Ovary (tissue), 9 donors: Measurements from ENCODE around the gene S100PBP. TPM values are rescaled to one million over a fixed set of nuclear protein-coding genes. Genes with fewer than 3 reads are reported as not detected.

Experiments used
- DNase-seq, 5 donors: peaks; one replicate each; pipeline ENCODE4 v3.0.0-alpha.2; 2019 to 2020
- H3K27ac ChIP-seq, 2 donors: fragments of 200-600 bp; one replicate each; pipeline versions ENCODE4 v1.5.1 to v1.8.0; 2019 to 2022
- H3K27me3 ChIP-seq: fragments of 200-600 bp; one replicate; pipeline ENCODE4 v1.8.0; 2022
- H3K36me3 ChIP-seq: fragments of 200-600 bp; sonication (generic); one replicate; pipeline ENCODE4 v1.5.1; 2019
- H3K4me1 ChIP-seq: one replicate; pipeline ENCODE4 v1.8.1; 2013; ENCODE audit warnings: mild to moderate bottlenecking, moderate library complexity; ENCODE audit not compliant: insufficient read depth
- H3K4me3 ChIP-seq: fragments of 200-600 bp; sonication (generic); one replicate; pipeline ENCODE4 v1.5.1; 2017
- H3K9me3 ChIP-seq, 2 donors: fragments of 200-600 bp in 1 of 2; sonication (generic) in 1 of 2; one replicate each; pipeline versions ENCODE4 v1.5.1 to v1.8.1; 2013 to 2019; ENCODE audit warnings: mild to moderate bottlenecking in 1 of 2, moderate library complexity in 1 of 2
- EP300 ChIP-seq: sonication (generic); formaldehyde crosslinking; IDR thresholded peaks from one replicate; pipeline ENCODE4 v1.6.1; 2017; ENCODE audit warnings: antibody characterized with exemption
- POLR2A ChIP-seq: fragments of 450-650 bp; IDR thresholded peaks from one replicate; pipeline ENCODE4 v1.6.1; 2017; ENCODE audit warnings: antibody characterized with exemption, mild to moderate bottlenecking, moderate library complexity
- WGBS, 3 donors: extraction: QIAGEN DNeasy Blood & Tissue Kit in 1 of 3; methylation state at CpG; one replicate each; pipeline versions ENCODE4 v1.1.5 to v1.1.7; 2013 to 2017; 5-methylcytosine and 5-hydroxymethylcytosine counted together
- intact Hi-C, 4 donors: fragments of 100-400 bp; cut with DNase I; formaldehyde crosslinking; loops; one replicate each; pipeline versions ENCODE4 v1.11.0 to v1.15.1; 2022 to 2023
- polyA plus RNA-seq, 2 donors: library from polyadenylated mRNA; stranded (reverse); fragments of 200-250 nt in 1 of 2; fragments of 350-450 nt in 1 of 2; fragmentation: Illumina TruSeq in 1 of 2; extraction: RNeasy Lipid Tissue Mini Kit (QIAGEN cat#74804) in 1 of 2; gene quantifications; one replicate each; pipeline ENCODE4 v1.2.3, GENCODE V29; 2013 to 2014
- total RNA-seq, 7 donors: library from RNA; depleted of rRNA in 2 of 7; stranded (reverse); fragments of >200 nt in 2 of 7; fragmentation: NEBNext Ultra II Directional in 3 of 7; extraction: Animal tissue kit (Norgen Biotek cat#: 25700) in 3 of 7; gene quantifications; one replicate each; pipeline versions ENCODE4 v1.1.0 to v1.2.4, GENCODE V29; 2016 to 2023
- TF ChIP-seq, protein P1 (sequence below), 3 donors: fragments of 450-650 bp in 2 of 3; fragments of 200-600 bp in 1 of 3; IDR thresholded peaks; one replicate each; pipeline versions ENCODE4 v1.5.1 to v1.8.0; 2016 to 2022; ENCODE audit warnings: antibody characterized with exemption in 3 of 3, mild to moderate bottlenecking in 1 of 3
- donor health status: DM: no; HTN: no; CAD: no; lungs with moderate emphysema.
- donor health status: DM: no; HTN: no; CAD: no.
- donor health status: Bipolar disorder and iron deficiency.
- donor health status: DM: yes; HTN: yes; CAD: no.
- donor health status: DM: no; HTN: no; CAD: no.
- donor health status: DM: yes; HTN: yes; CAD: no.

The S100PBP gene
- total and polyA plus RNA-seq, 9 donors: 18.1 to 64.2 (median 42.6) TPM

DNA sequence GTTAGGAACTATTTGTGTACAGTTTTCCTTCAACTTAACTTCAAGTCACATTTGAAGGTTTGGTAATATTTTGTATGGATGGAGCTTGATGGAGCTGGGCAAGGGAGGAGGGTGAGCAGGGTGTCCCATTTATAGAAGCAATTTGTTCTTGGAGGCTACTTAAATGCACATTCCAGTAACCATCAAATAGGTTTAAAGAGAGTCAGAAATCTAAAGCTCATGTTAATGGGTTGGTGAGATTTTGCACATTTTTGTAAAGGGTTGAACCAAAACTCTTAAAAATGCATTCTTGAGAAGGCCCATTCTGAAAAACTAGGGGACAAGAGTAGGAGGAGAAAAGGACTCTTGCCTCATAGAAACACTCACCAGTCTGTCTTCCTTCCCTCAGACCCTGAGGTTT is 43.1 kb downstream of the S100PBP start:
- Histone ChIP-seq H3K9me3 (no peaks in the 10 kb centered on the region), H3K4me1 (peaks cover 11% of the 10 kb centered on the region), H3K4me3 (no peak overlapping the region), H3K27ac (no peak overlapping the region), H3K36me3 (no peaks in the 10 kb centered on the region), H3K27me3 (no peaks in the 10 kb centered on the region)
- no peak for DNase-seq
- intact Hi-C loops: no loop called here
- TF ChIP-seq POLR2A (no peak), EP300 (no peak)
- TF ChIP-seq, protein P1, sequence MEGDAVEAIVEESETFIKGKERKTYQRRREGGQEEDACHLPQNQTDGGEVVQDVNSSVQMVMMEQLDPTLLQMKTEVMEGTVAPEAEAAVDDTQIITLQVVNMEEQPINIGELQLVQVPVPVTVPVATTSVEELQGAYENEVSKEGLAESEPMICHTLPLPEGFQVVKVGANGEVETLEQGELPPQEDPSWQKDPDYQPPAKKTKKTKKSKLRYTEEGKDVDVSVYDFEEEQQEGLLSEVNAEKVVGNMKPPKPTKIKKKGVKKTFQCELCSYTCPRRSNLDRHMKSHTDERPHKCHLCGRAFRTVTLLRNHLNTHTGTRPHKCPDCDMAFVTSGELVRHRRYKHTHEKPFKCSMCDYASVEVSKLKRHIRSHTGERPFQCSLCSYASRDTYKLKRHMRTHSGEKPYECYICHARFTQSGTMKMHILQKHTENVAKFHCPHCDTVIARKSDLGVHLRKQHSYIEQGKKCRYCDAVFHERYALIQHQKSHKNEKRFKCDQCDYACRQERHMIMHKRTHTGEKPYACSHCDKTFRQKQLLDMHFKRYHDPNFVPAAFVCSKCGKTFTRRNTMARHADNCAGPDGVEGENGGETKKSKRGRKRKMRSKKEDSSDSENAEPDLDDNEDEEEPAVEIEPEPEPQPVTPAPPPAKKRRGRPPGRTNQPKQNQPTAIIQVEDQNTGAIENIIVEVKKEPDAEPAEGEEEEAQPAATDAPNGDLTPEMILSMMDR (IDR thresholded peaks at IDR 0.05): no peak

DNA sequence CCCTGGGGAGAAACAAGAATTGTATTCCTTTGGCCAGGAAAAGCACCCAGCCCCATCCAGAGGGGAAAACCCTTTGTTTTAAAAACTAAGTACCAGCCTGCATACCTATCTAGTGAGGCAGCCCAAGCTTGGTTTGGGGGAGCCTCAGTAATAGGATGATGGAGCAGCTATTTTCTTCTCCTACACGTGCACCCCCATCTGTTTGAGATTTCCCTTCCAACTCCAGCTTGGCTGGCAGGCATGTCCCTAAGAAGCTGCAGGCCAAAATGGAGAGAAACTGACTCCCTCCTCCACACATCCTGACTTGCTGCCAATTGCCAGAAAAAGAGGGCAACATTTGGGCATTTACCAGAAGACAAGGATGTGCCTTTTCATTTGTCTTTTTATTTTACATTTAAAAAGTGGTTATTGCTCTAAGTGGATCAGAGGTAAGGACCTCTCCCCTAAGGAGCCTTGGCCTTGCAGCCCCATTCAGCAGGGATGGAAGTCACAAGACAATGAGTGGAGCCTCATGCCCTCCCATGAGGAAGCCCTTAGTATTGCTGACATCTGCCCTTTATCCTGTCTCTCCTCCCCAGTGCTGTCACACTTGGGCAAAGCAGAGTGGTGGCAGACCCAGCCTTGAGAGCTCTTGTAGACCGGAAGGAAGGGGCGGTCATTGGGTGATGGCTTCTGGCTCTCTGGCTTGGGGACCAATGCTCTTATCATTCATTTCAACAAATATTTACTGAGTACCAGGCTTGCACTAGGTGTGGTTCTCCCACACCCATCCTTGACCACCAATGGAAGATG is 44.6 kb downstream of the S100PBP start:
- no peak overlapping the region for H3K4me3 ChIP-seq
- H3K36me3 ChIP-seq: no peaks in the 10 kb centered on the region
- no peak for DNase-seq
- TF ChIP-seq, protein P1 (IDR thresholded peaks at IDR 0.05): no peak
- TF ChIP-seq EP300: no peak
- no peak for TF ChIP-seq POLR2A
- WGBS, 3 donors: 66 to 70% (median 67%) methylated on average over 3 of the region's 3 CpGs
- peaks cover 13% of the 10 kb centered on the region for H3K4me1 ChIP-seq
- H3K27ac ChIP-seq: no peak overlapping the region
- no peaks in the 10 kb centered on the region for H3K27me3 ChIP-seq
- no peaks in the 10 kb centered on the region for H3K9me3 ChIP-seq
- intact Hi-C loops: no loop called here

DNA sequence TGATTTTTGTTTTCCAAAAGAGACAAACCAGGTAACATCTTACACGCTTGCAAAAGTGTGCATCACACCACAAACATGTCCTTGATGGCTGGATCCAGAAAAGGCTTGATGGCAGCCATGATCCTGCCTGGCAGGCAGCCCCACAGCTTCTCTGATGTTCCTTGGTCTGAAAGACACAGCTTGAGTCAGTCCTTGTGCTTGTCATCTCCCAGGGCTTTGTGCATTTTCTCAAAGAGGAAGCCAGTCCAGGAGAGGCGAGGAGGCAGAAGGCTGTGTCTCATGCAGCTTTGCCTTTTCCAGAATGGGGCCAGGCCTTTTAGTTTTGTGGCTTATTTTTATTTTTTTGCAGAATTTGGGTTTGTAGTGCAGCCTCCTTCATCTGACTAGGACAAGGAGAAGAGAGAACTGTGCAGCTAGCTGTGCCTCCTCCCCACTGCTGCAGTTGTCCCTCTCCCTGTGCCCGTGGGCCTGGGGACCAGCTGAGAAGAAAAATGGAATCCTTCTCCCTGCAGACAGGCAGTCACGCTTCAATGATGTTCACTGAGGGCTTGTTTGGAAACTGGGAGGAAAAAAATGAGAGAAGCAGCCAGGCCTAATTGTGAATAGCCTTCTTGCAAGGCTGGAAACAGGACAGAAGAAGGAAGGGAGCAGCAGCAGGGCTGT is 45.9 kb downstream of the S100PBP start:
- Histone ChIP-seq H3K27me3 (no peaks in the 10 kb centered on the region), H3K27ac (no peak overlapping the region), H3K9me3 (no peaks in the 10 kb centered on the region), H3K36me3 (no peaks in the 10 kb centered on the region), H3K4me1 (peaks cover 13% of the 10 kb centered on the region), H3K4me3 (no peak overlapping the region)
- DNase-seq: no peak
- intact Hi-C loops: no loop called here
- WGBS, 3 donors: 87 to 91% (median 89%) methylated on average over 4 of the region's 4 CpGs
- TF ChIP-seq EP300: no peak
- TF ChIP-seq POLR2A: no peak
- TF ChIP-seq, protein P1 (IDR thresholded peaks at IDR 0.05): no peak

DNA sequence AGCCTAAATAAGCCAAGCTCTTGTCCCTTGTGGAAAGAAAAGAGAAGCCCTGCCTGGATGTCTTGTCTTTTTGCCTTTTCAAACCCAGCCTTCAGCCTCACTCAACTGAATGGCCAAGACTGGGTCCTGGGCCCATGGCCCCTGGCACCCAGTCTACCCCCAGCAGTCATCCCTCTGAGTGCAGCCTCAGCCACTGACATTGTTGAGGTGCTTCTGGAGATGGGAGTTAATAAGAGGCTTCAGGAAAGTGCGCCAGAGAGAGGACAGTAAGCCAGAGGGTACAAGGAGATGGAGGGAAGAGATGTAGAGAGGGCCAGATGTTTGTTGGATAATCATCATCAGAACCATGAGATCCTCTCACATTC is 46.4 kb downstream of the S100PBP start:
- no peak overlapping the region for H3K4me3 ChIP-seq
- H3K9me3 ChIP-seq: no peaks in the 10 kb centered on the region
- DNase-seq: no peak
- TF ChIP-seq POLR2A (no peak), EP300 (no peak)
- TF ChIP-seq, protein P1 (IDR thresholded peaks at IDR 0.05): no peak
- H3K4me1 ChIP-seq: peaks cover 13% of the 10 kb centered on the region
- 95 to 100% (median 95%) methylated on average over 1 of the region's 1 CpG for WGBS, 3 donors
- no peaks in the 10 kb centered on the region for H3K27me3 ChIP-seq
- intact Hi-C loops: no loop called here
- H3K27ac ChIP-seq: no peak overlapping the region
- no peaks in the 10 kb centered on the region for H3K36me3 ChIP-seq
